Measurements from ENCODE around the gene MBD3L5. TPM values are rescaled to one million over a fixed set of nuclear protein-coding genes. Genes with fewer than 3 reads are reported as not detected.
A peak's percentile ranks its signal among the peaks of the same experiment; 100 is the strongest.
"Not testable (repeated sequence)": the region's sequence is repeated elsewhere in the genome, so short reads cannot be mapped to it uniquely, and the experiment has no call there.

The MBD3L5 gene
- total RNA-seq, 3 donors from 2014 or later, result not detected

GRCh38 chr19:7013678-7014077 lies 16.7 kb upstream of the MBD3L5 start:
- no peaks in the 10 kb centered on the region for H3K27me3 Mint-ChIP-seq (ENCODE audit: low read depth)
- DNase-seq (no peak), ATAC-seq (peak; percentile 39 to 49)
- peaks cover 36% of the 10 kb centered on the region for H3K4me1 Mint-ChIP-seq (ENCODE audit: low read depth)
- no peaks in the 10 kb centered on the region for H3K36me3 Mint-ChIP-seq (ENCODE audit: insufficient read depth)
- H3K9me3 Mint-ChIP-seq, result peaks cover 5% of the 10 kb centered on the region
- no peak overlapping the region for H3K4me3 Mint-ChIP-seq

GRCh38 chr19:7018828-7019227 lies 11.6 kb upstream of the MBD3L5 start:
- ATAC-seq, result no peak

GRCh38 chr19:7021331-7021730 lies 9.0 kb upstream of the MBD3L5 start, which contains the start of gene MBD3L2B:
MBD3L2B (minus strand) TSS chr19:7021431; CDS start chr19:7021397, 34 bp downstream.
- DNase-seq; H3K4me3 Mint-ChIP-seq; H3K36me3 Mint-ChIP-seq (ENCODE audit: insufficient read depth); H3K9me3 Mint-ChIP-seq; H3K4me1 Mint-ChIP-seq (ENCODE audit: low read depth); H3K27me3 Mint-ChIP-seq (ENCODE audit: low read depth); ATAC-seq: not testable (repeated sequence)

More at GRCh38 chr19:7018828-7019227, 11.6 kb upstream of the MBD3L5 start:
- no peaks in the 10 kb centered on the region for H3K27me3 Mint-ChIP-seq (ENCODE audit: low read depth)
- H3K9me3 Mint-ChIP-seq, result no peaks in the 10 kb centered on the region
- H3K4me1 Mint-ChIP-seq (ENCODE audit: low read depth), result peaks cover 4% of the 10 kb centered on the region
- DNase-seq, result no peak
- H3K4me3 Mint-ChIP-seq, result no peak overlapping the region
- no peaks in the 10 kb centered on the region for H3K36me3 Mint-ChIP-seq (ENCODE audit: insufficient read depth)

GRCh38 chr19:7028790-7029189 lies 1.6 kb upstream of the MBD3L5 start:
- H3K36me3 Mint-ChIP-seq (ENCODE audit: insufficient read depth); H3K4me1 Mint-ChIP-seq (ENCODE audit: low read depth); H3K9me3 Mint-ChIP-seq; DNase-seq; ATAC-seq; H3K27me3 Mint-ChIP-seq (ENCODE audit: low read depth); H3K4me3 Mint-ChIP-seq: not testable (repeated sequence)

- H3K9me3 Mint-ChIP-seq; H3K36me3 Mint-ChIP-seq (ENCODE audit: insufficient read depth); DNase-seq; H3K27me3 Mint-ChIP-seq (ENCODE audit: low read depth); ATAC-seq; H3K4me3 Mint-ChIP-seq; H3K4me1 Mint-ChIP-seq (ENCODE audit: low read depth): not testable (repeated sequence)
Measured at GRCh38 chr19:7040079-7040478, 9.7 kb downstream of the MBD3L5 start, which contains the start of gene MBD3L4. MBD3L4 (minus strand) TSS chr19:7040179; CDS start chr19:7040144, 35 bp downstream.

- H3K4me1 Mint-ChIP-seq (ENCODE audit: low read depth); H3K9me3 Mint-ChIP-seq; H3K27me3 Mint-ChIP-seq (ENCODE audit: low read depth); H3K4me3 Mint-ChIP-seq; ATAC-seq; H3K36me3 Mint-ChIP-seq (ENCODE audit: insufficient read depth); DNase-seq: not testable (repeated sequence)
Measured at GRCh38 chr19:7041563-7041962, 11.2 kb downstream of the MBD3L5 start.

GRCh38 chr19:7049021-7049420 lies 18.6 kb downstream of the MBD3L5 start, which contains the start of gene MBD3L2:
MBD3L2 (plus strand) TSS chr19:7049321; CDS start chr19:7049374, 53 bp downstream.
- not testable (repeated sequence) for ATAC-seq; DNase-seq; H3K27me3 Mint-ChIP-seq (ENCODE audit: low read depth); H3K4me1 Mint-ChIP-seq (ENCODE audit: low read depth); H3K4me3 Mint-ChIP-seq; H3K36me3 Mint-ChIP-seq (ENCODE audit: insufficient read depth); H3K9me3 Mint-ChIP-seq

GRCh38 chr19:7051421-7051820 lies 21.0 kb downstream of the MBD3L5 start:
- H3K9me3 Mint-ChIP-seq; H3K27me3 Mint-ChIP-seq (ENCODE audit: low read depth); H3K4me3 Mint-ChIP-seq; ATAC-seq; H3K4me1 Mint-ChIP-seq (ENCODE audit: low read depth); DNase-seq; H3K36me3 Mint-ChIP-seq (ENCODE audit: insufficient read depth): not testable (repeated sequence)

- not testable (repeated sequence) for H3K9me3 Mint-ChIP-seq; DNase-seq; H3K36me3 Mint-ChIP-seq (ENCODE audit: insufficient read depth); H3K27me3 Mint-ChIP-seq (ENCODE audit: low read depth); H3K4me1 Mint-ChIP-seq (ENCODE audit: low read depth); H3K4me3 Mint-ChIP-seq; ATAC-seq
Measured at GRCh38 chr19:7052896-7053295, 22.5 kb downstream of the MBD3L5 start.

GRCh38 chr19:7054635-7055368 lies 24.4 kb downstream of the MBD3L5 start:
- H3K27me3 Mint-ChIP-seq (ENCODE audit: low read depth), result not testable (repeated sequence)

GRCh38 chr19:7055679-7056078 lies 25.3 kb downstream of the MBD3L5 start:
- H3K9me3 Mint-ChIP-seq; H3K27me3 Mint-ChIP-seq (ENCODE audit: low read depth); DNase-seq; H3K4me3 Mint-ChIP-seq; ATAC-seq; H3K4me1 Mint-ChIP-seq (ENCODE audit: low read depth); H3K36me3 Mint-ChIP-seq (ENCODE audit: insufficient read depth): not testable (repeated sequence)

More at GRCh38 chr19:7054635-7055368, 24.4 kb downstream of the MBD3L5 start:
- not testable (repeated sequence) for ATAC-seq; H3K36me3 Mint-ChIP-seq (ENCODE audit: insufficient read depth); DNase-seq; H3K4me3 Mint-ChIP-seq; H3K4me1 Mint-ChIP-seq (ENCODE audit: low read depth); H3K9me3 Mint-ChIP-seq

- H3K9me3 Mint-ChIP-seq; H3K4me3 Mint-ChIP-seq; H3K36me3 Mint-ChIP-seq (ENCODE audit: insufficient read depth); H3K4me1 Mint-ChIP-seq (ENCODE audit: low read depth); ATAC-seq; H3K27me3 Mint-ChIP-seq (ENCODE audit: low read depth); DNase-seq: not testable (repeated sequence)
Measured at GRCh38 chr19:7056371-7056770, 26.0 kb downstream of the MBD3L5 start.

GRCh38 chr19:7058576-7058975 lies 28.2 kb downstream of the MBD3L5 start, which contains the start of gene MBD3L3:
MBD3L3 (minus strand) TSS chr19:7058676; CDS start chr19:7058605, 71 bp downstream.
- H3K9me3 Mint-ChIP-seq; H3K27me3 Mint-ChIP-seq (ENCODE audit: low read depth); ATAC-seq; H3K36me3 Mint-ChIP-seq (ENCODE audit: insufficient read depth); H3K4me3 Mint-ChIP-seq; DNase-seq; H3K4me1 Mint-ChIP-seq (ENCODE audit: low read depth): not testable (repeated sequence)

GRCh38 chr19:7059977-7060376 lies 29.6 kb downstream of the MBD3L5 start:
- not testable (repeated sequence) for H3K36me3 Mint-ChIP-seq (ENCODE audit: insufficient read depth); H3K4me3 Mint-ChIP-seq; H3K4me1 Mint-ChIP-seq (ENCODE audit: low read depth); H3K9me3 Mint-ChIP-seq; H3K27me3 Mint-ChIP-seq (ENCODE audit: low read depth); ATAC-seq; DNase-seq

GRCh38 chr19:7063339-7063738 lies 33.0 kb downstream of the MBD3L5 start:
- H3K27me3 Mint-ChIP-seq (ENCODE audit: low read depth), result no peaks in the 10 kb centered on the region

More at GRCh38 chr19:7063339-7063738, 33.0 kb downstream of the MBD3L5 start:
- H3K4me1 Mint-ChIP-seq (ENCODE audit: low read depth), result no peaks in the 10 kb centered on the region
- H3K9me3 Mint-ChIP-seq, result no peaks in the 10 kb centered on the region
- ATAC-seq, result no peak
- no peaks in the 10 kb centered on the region for H3K36me3 Mint-ChIP-seq (ENCODE audit: insufficient read depth)
- no peak overlapping the region for H3K4me3 Mint-ChIP-seq
- DNase-seq, result no peak
